ENCODE measurements around the gene DOCK1.

Gene DOCK1

DNA sequence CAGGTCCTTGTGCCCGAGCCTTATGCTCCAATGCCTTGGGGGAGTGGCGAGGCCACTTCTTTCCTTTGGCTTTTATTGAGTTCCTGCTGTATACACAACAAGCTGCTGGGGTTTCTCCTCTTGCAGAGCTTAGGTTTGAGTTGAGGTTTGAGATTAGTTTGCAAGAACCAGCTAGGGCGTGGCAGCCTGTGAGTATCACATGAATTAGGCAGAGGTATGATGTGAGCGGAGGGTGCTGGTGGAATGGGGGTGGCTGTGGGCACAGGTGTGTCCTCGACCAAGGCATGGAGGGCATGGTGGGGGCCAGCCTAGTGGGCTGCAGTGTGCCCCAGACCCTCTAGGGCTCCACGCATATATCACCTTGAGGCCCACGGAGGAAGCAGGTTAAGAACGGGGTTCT is 123.3 kb downstream of the DOCK1 start:
- H3K18ac ChIP-seq (ENCODE audit: low read depth in 1 of 2, low read length in 2 of 2) = no peak overlapping the region
- H4K91ac ChIP-seq (ENCODE audit: low read length) = no peak overlapping the region
- no peak overlapping the region for H2BK120ac ChIP-seq (ENCODE audit: low read depth, low read length)
- no peak for DNase-seq
- H3K14ac ChIP-seq (ENCODE audit: low read length in 2 of 2) = no peak overlapping the region
- H3K4me3 ChIP-seq (ENCODE audit: insufficient read depth in 1 of 2, low read depth in 1 of 2, low read length in 2 of 2) = no peak overlapping the region
- H3K79me1 ChIP-seq (replicated peaks; ENCODE audit: low read length, poor library complexity, severe bottlenecking) = peaks cover 33% of the 10 kb centered on the region
- no peak overlapping the region for H3K27ac ChIP-seq (ENCODE audit: low read length, poor library complexity, severe bottlenecking)
- H3K36me3 ChIP-seq (ENCODE audit: control insufficient read depth in 1 of 2, insufficient read depth in 2 of 2, low read depth in 1 of 2, low read length in 2 of 2) = peaks cover 64 to 94% of the 10 kb centered on the region in 2 experiments
- no peak overlapping the region for H4K8ac ChIP-seq (ENCODE audit: low read length)
- no peaks in the 10 kb centered on the region for H3K27me3 ChIP-seq (ENCODE audit: control insufficient read depth in 1 of 2, insufficient read depth in 1 of 2, low read length in 2 of 2)
- H2AK5ac ChIP-seq (ENCODE audit: low read length, severe bottlenecking) = no peak overlapping the region
- H3K23ac ChIP-seq (ENCODE audit: low read length in 2 of 2) = no peak overlapping the region
- H2BK15ac ChIP-seq (ENCODE audit: low read depth, poor library complexity, severe bottlenecking) = no peak overlapping the region
- no peak overlapping the region for H2BK12ac ChIP-seq (ENCODE audit: low read length in 2 of 2)
- no peaks in the 10 kb centered on the region for H3K4me1 ChIP-seq (ENCODE audit: control insufficient read depth, insufficient read depth, low read depth, low read length)
- H3K4ac ChIP-seq (ENCODE audit: low read depth in 1 of 2, low read length in 2 of 2) = no peak overlapping the region
- 97% methylated on average over 8 of the region's 8 CpGs for WGBS
- H2BK5ac ChIP-seq (ENCODE audit: low read depth, low read length, poor library complexity, severe bottlenecking) = no peak overlapping the region
- no peak overlapping the region for H3K4me2 ChIP-seq (ENCODE audit: low read length, poor library complexity, severe bottlenecking)
- no peaks in the 10 kb centered on the region for H3K9me3 ChIP-seq (ENCODE audit: control insufficient read depth, low read length)
- no peak overlapping the region for H3K9ac ChIP-seq (ENCODE audit: low read length)
- no peak overlapping the region for H2AFZ ChIP-seq (ENCODE audit: low read depth, low read length)

- H3K4ac ChIP-seq (ENCODE audit: low read depth in 1 of 2, low read length in 2 of 2) = no peak overlapping the region
- no peaks in the 10 kb centered on the region for H3K9me3 ChIP-seq (ENCODE audit: control insufficient read depth, low read length)
- no peak overlapping the region for H3K4me2 ChIP-seq (ENCODE audit: low read length, poor library complexity, severe bottlenecking)
- H2BK12ac ChIP-seq (ENCODE audit: low read length in 2 of 2) = no peak overlapping the region
- no peak overlapping the region for H4K91ac ChIP-seq (ENCODE audit: low read length)
- peaks cover 64 to 94% of the 10 kb centered on the region in 2 experiments for H3K36me3 ChIP-seq (ENCODE audit: control insufficient read depth in 1 of 2, insufficient read depth in 2 of 2, low read depth in 1 of 2, low read length in 2 of 2)
- 100% methylated on average over 8 of the region's 8 CpGs for WGBS
- no peak overlapping the region for H3K9ac ChIP-seq (ENCODE audit: low read length)
- H2BK5ac ChIP-seq (ENCODE audit: low read depth, low read length, poor library complexity, severe bottlenecking) = no peak overlapping the region
- no peak overlapping the region for H2AFZ ChIP-seq (ENCODE audit: low read depth, low read length)
- no peak overlapping the region for H2AK5ac ChIP-seq (ENCODE audit: low read length, severe bottlenecking)
- H3K23ac ChIP-seq (ENCODE audit: low read length in 2 of 2) = no peak overlapping the region
- H3K4me3 ChIP-seq (ENCODE audit: insufficient read depth in 1 of 2, low read depth in 1 of 2, low read length in 2 of 2) = no peak overlapping the region
- H3K4me1 ChIP-seq (ENCODE audit: control insufficient read depth, insufficient read depth, low read depth, low read length) = no peaks in the 10 kb centered on the region
- H3K27me3 ChIP-seq (ENCODE audit: control insufficient read depth in 1 of 2, insufficient read depth in 1 of 2, low read length in 2 of 2) = no peaks in the 10 kb centered on the region
- no peak overlapping the region for H4K8ac ChIP-seq (ENCODE audit: low read length)
- no peak for DNase-seq
- peaks cover 34% of the 10 kb centered on the region for H3K79me1 ChIP-seq (replicated peaks; ENCODE audit: low read length, poor library complexity, severe bottlenecking)
- no peak overlapping the region for H2BK120ac ChIP-seq (ENCODE audit: low read depth, low read length)
- no peak overlapping the region for H3K18ac ChIP-seq (ENCODE audit: low read depth in 1 of 2, low read length in 2 of 2)
- H3K14ac ChIP-seq (ENCODE audit: low read length in 2 of 2) = no peak overlapping the region
- H3K27ac ChIP-seq (ENCODE audit: low read length, poor library complexity, severe bottlenecking) = no peak overlapping the region
- no peak overlapping the region for H2BK15ac ChIP-seq (ENCODE audit: low read depth, poor library complexity, severe bottlenecking)
Measured at GRCh38 chr10:127029061-127029460, 123.8 kb downstream of the DOCK1 start.

- Histone ChIP-seq H3K4me2 (ENCODE audit: low read length, poor library complexity, severe bottlenecking) (no peak overlapping the region), H2BK12ac (ENCODE audit: low read length in 2 of 2) (no peak overlapping the region), H3K9me3 (ENCODE audit: control insufficient read depth, low read length) (no peaks in the 10 kb centered on the region), H3K4ac (ENCODE audit: low read depth in 1 of 2, low read length in 2 of 2) (no peak overlapping the region), H3K14ac (ENCODE audit: low read length in 2 of 2) (no peak overlapping the region), H3K4me1 (ENCODE audit: control insufficient read depth, insufficient read depth, low read depth, low read length) (no peaks in the 10 kb centered on the region), H2BK120ac (ENCODE audit: low read depth, low read length) (no peak overlapping the region), H2AK5ac (ENCODE audit: low read length, severe bottlenecking) (no peak overlapping the region), H3K27ac (ENCODE audit: low read length, poor library complexity, severe bottlenecking) (no peak overlapping the region), H3K36me3 (ENCODE audit: control insufficient read depth in 1 of 2, insufficient read depth in 2 of 2, low read depth in 1 of 2, low read length in 2 of 2) (peaks cover 57 to 93% of the 10 kb centered on the region in 2 experiments), H3K9ac (ENCODE audit: low read length) (no peak overlapping the region), H4K91ac (ENCODE audit: low read length) (no peak overlapping the region), H2BK5ac (ENCODE audit: low read depth, low read length, poor library complexity, severe bottlenecking) (no peak overlapping the region), H3K79me1 (replicated peaks; ENCODE audit: low read length, poor library complexity, severe bottlenecking) (peaks cover 28% of the 10 kb centered on the region), H3K27me3 (ENCODE audit: control insufficient read depth in 1 of 2, insufficient read depth in 1 of 2, low read length in 2 of 2) (no peaks in the 10 kb centered on the region), H3K18ac (ENCODE audit: low read depth in 1 of 2, low read length in 2 of 2) (no peak overlapping the region), H4K8ac (ENCODE audit: low read length) (peak overlapping the region; percentile 28), H2BK15ac (ENCODE audit: low read depth, poor library complexity, severe bottlenecking) (no peak overlapping the region), H3K4me3 (ENCODE audit: insufficient read depth in 1 of 2, low read depth in 1 of 2, low read length in 2 of 2) (no peak overlapping the region), H3K23ac (ENCODE audit: low read length in 2 of 2) (no peak overlapping the region), H2AFZ (ENCODE audit: low read depth, low read length) (no peak overlapping the region)
- 92% methylated on average over 12 of the region's 12 CpGs for WGBS
- no peak for DNase-seq
Measured at GRCh38 chr10:127033216-127034033, 128.2 kb downstream of the DOCK1 start.

DNA sequence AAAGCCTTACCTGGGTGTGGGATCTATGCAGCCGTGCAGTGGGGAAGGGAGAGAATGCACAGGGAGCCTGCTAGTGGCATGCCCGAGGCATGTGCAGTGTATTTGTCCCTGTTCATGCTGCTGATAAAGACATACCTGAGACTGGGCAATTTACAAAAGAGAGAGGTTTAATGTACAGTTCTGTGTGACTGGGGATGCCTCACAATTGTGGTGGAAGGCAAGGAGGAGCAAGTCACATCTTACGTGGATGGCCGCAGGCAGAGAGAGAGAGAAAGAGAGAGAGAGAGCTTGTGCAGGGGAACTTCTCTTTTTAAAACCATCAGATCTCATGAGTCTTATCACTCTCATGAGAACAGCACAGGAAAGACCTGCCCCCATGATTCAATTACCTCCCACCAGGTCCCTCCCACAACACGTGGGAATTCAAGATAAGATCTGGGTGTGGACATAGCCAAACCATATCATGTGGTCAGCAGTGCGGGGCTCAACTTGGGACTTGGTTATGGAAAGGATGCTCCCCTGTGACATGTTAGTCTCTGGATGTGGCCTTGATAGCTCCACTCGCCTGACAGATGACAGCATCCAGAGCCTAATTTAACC is 128.9 kb downstream of the DOCK1 start:
- H3K4me2 ChIP-seq (ENCODE audit: low read length, poor library complexity, severe bottlenecking) = no peak overlapping the region
- H3K36me3 ChIP-seq (ENCODE audit: control insufficient read depth in 1 of 2, insufficient read depth in 2 of 2, low read depth in 1 of 2, low read length in 2 of 2) = peaks cover 55 to 93% of the 10 kb centered on the region in 2 experiments
- no peak overlapping the region for H2AFZ ChIP-seq (ENCODE audit: low read depth, low read length)
- H3K27me3 ChIP-seq (ENCODE audit: control insufficient read depth in 1 of 2, insufficient read depth in 1 of 2, low read length in 2 of 2) = no peaks in the 10 kb centered on the region
- H3K14ac ChIP-seq (ENCODE audit: low read length in 2 of 2) = no peak overlapping the region
- H3K9me3 ChIP-seq (ENCODE audit: control insufficient read depth, low read length) = no peaks in the 10 kb centered on the region
- no peak overlapping the region for H2BK15ac ChIP-seq (ENCODE audit: low read depth, poor library complexity, severe bottlenecking)
- no peak overlapping the region for H3K27ac ChIP-seq (ENCODE audit: low read length, poor library complexity, severe bottlenecking)
- H3K79me1 ChIP-seq (replicated peaks; ENCODE audit: low read length, poor library complexity, severe bottlenecking) = peaks cover 24% of the 10 kb centered on the region
- no peak overlapping the region for H2BK120ac ChIP-seq (ENCODE audit: low read depth, low read length)
- H3K4ac ChIP-seq (ENCODE audit: low read depth in 1 of 2, low read length in 2 of 2) = no peak overlapping the region
- DNase-seq = no peak
- no peak overlapping the region for H3K9ac ChIP-seq (ENCODE audit: low read length)
- H3K23ac ChIP-seq (ENCODE audit: low read length in 2 of 2) = no peak overlapping the region
- H2AK5ac ChIP-seq (ENCODE audit: low read length, severe bottlenecking) = no peak overlapping the region
- H3K4me3 ChIP-seq (ENCODE audit: insufficient read depth in 1 of 2, low read depth in 1 of 2, low read length in 2 of 2) = no peak overlapping the region
- H3K18ac ChIP-seq (ENCODE audit: low read depth in 1 of 2, low read length in 2 of 2) = no peak overlapping the region
- H2BK5ac ChIP-seq (ENCODE audit: low read depth, low read length, poor library complexity, severe bottlenecking) = no peak overlapping the region
- H4K8ac ChIP-seq (ENCODE audit: low read length) = peak overlapping the region; percentile 28
- H2BK12ac ChIP-seq (ENCODE audit: low read length in 2 of 2) = no peak overlapping the region
- H4K91ac ChIP-seq (ENCODE audit: low read length) = no peak overlapping the region
- WGBS = 94% methylated on average over 5 of the region's 7 CpGs
- H3K4me1 ChIP-seq (ENCODE audit: control insufficient read depth, insufficient read depth, low read depth, low read length) = no peaks in the 10 kb centered on the region
